ENCODE results near the gene B9D1. TPM values are rescaled to one million over a fixed set of nuclear protein-coding genes. Genes with fewer than 3 reads are reported as not detected.

B9D1 gene
- total RNA-seq, 2 donors from 2014 or later: 37.7 to 42.8 TPM

GRCh38 chr17:19408346-19408710 is 45.8 kb upstream of the B9D1 start:
- Mint-ChIP-seq H3K9me3 (no peaks in the 10 kb centered on the region), H3K4me3 (no peak overlapping the region), H3K4me1 (peaks cover 5% of the 10 kb centered on the region), H3K36me3 (ENCODE audit: low read depth) (no peaks in the 10 kb centered on the region), H3K27me3 (ENCODE audit: insufficient read depth) (no peaks in the 10 kb centered on the region), H3K27ac (no peak overlapping the region)
- no peak for TF ChIP-seq CTCF (conservative IDR thresholded peaks at IDR 0.05)
- DNase-seq: no peak
- no peaks in the 10 kb centered on the region for H3K36me3 ChIP-seq (ENCODE audit: control insufficient read depth, insufficient read depth, low read length)
- no peaks in the 10 kb centered on the region for H3K9me3 ChIP-seq (ENCODE audit: control insufficient read depth, low read length)
- no peak overlapping the region for H3K4me3 ChIP-seq (ENCODE audit: low read length)
- H3K9ac ChIP-seq (ENCODE audit: extremely low read depth, low read length, poor library complexity, severe bottlenecking): no peak overlapping the region
- 96 to 100% methylated on average over 1 to 2 of the region's 2 CpGs for WGBS, 2 experiments (ENCODE audit: insufficient coverage in 1 of 2, insufficient read length in 1 of 2)
- H3K4me1 ChIP-seq (ENCODE audit: control insufficient read depth, insufficient read depth, low read length): no peaks in the 10 kb centered on the region
- H3K27ac ChIP-seq (ENCODE audit: low read depth, low read length): no peak overlapping the region
- H3K27me3 ChIP-seq (ENCODE audit: control insufficient read depth, insufficient read depth, low read length, poor library complexity, severe bottlenecking): no peaks in the 10 kb centered on the region

DNA sequence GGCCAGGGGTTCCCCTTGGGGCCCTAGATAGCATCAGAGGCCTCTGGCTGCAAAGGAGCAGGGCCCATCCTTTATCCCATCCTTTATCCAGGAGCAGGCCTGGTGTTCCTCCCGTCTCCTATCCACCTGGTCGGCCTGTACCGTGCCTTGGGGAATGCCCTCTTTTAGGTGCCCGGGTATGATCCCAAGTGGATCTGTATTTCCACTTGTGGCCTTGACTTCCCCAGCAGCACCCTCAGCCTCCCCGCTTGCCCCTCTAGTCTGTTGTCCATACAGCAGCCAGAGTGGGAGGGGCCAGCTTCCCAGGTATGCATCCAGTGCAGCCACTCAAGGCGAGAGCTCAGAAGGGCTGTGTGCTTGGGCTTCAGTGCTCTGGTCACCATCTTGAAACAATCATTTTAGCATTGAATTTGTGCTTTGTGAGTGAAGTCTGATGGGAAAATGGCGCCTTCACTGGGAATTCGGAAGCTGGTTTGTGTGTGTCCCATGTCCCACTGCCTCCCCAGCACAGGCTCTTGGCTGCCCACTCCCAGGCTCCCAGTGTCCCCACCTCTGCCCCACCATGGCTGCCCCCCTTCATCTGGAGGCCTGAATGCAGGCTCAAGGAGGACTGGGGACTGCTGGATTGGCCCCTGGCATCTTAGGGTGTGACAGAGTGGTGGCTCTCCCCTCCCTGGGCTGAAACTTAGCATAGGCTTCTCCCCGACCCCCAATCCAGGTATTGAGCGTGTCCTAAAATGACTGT is 45.2 kb upstream of the B9D1 start:
- Histone ChIP-seq H3K27ac (ENCODE audit: low read depth, low read length) (no peak overlapping the region), H3K36me3 (ENCODE audit: control insufficient read depth, insufficient read depth, low read length) (no peaks in the 10 kb centered on the region), H3K9me3 (ENCODE audit: control insufficient read depth, low read length) (no peaks in the 10 kb centered on the region), H3K9ac (ENCODE audit: extremely low read depth, low read length, poor library complexity, severe bottlenecking) (no peak overlapping the region), H3K4me3 (ENCODE audit: low read length) (no peak overlapping the region), H3K27me3 (ENCODE audit: control insufficient read depth, insufficient read depth, low read length, poor library complexity, severe bottlenecking) (no peaks in the 10 kb centered on the region), H3K4me1 (ENCODE audit: control insufficient read depth, insufficient read depth, low read length) (no peaks in the 10 kb centered on the region)
- Mint-ChIP-seq H3K9me3 (no peaks in the 10 kb centered on the region), H3K27ac (no peak overlapping the region), H3K4me3 (no peak overlapping the region), H3K36me3 (ENCODE audit: low read depth) (no peaks in the 10 kb centered on the region), H3K27me3 (ENCODE audit: insufficient read depth) (no peaks in the 10 kb centered on the region), H3K4me1 (peaks cover 5% of the 10 kb centered on the region)
- no peak for DNase-seq
- 93 to 94% methylated on average over 5 to 10 of the region's 10 CpGs for WGBS, 2 experiments (ENCODE audit: insufficient coverage in 1 of 2, insufficient read length in 1 of 2)
- TF ChIP-seq CTCF (conservative IDR thresholded peaks at IDR 0.05): no peak

DNA sequence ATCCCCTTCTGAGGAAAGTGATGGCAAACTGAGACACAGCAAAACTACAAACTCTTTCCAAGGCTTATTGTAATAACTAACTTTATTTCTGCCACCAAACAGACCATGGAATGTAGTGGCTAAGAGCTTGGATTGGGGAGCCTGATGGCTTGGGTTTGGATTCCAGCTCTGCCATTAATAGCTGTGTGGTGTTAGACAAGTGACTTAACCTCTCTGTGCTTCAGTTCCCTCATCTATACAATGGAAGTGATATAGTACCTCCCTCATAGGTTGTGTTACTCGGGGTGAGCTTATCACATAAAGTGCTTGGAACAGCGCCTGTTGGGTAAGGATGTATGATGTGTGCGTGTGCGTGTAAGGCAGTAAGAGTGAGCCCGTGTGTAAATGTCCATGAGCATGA is 42.6 kb upstream of the B9D1 start:
- Mint-ChIP-seq H3K4me3 (no peak overlapping the region), H3K36me3 (ENCODE audit: low read depth) (no peaks in the 10 kb centered on the region), H3K9me3 (no peaks in the 10 kb centered on the region), H3K27me3 (ENCODE audit: insufficient read depth) (no peaks in the 10 kb centered on the region), H3K27ac (no peak overlapping the region), H3K4me1 (peaks cover 12% of the 10 kb centered on the region)
- WGBS, 2 experiments (ENCODE audit: insufficient coverage in 1 of 2, insufficient read length in 1 of 2): 91 to 100% methylated on average over 4 to 5 of the region's 5 CpGs
- no peaks in the 10 kb centered on the region for H3K27me3 ChIP-seq (ENCODE audit: control insufficient read depth, insufficient read depth, low read length, poor library complexity, severe bottlenecking)
- no peak for DNase-seq
- no peak overlapping the region for H3K9ac ChIP-seq (ENCODE audit: extremely low read depth, low read length, poor library complexity, severe bottlenecking)
- H3K9me3 ChIP-seq (ENCODE audit: control insufficient read depth, low read length): no peaks in the 10 kb centered on the region
- no peak overlapping the region for H3K4me3 ChIP-seq (ENCODE audit: low read length)
- no peaks in the 10 kb centered on the region for H3K36me3 ChIP-seq (ENCODE audit: control insufficient read depth, insufficient read depth, low read length)
- peaks cover 8% of the 10 kb centered on the region for H3K4me1 ChIP-seq (ENCODE audit: control insufficient read depth, insufficient read depth, low read length)
- no peak overlapping the region for H3K27ac ChIP-seq (ENCODE audit: low read depth, low read length)
- no peak for TF ChIP-seq CTCF (conservative IDR thresholded peaks at IDR 0.05)
